ENCODE measurements around the gene GLS.
"Not testable (repeated sequence)": the region's sequence is repeated elsewhere in the genome, so short reads cannot be mapped to it uniquely, and the experiment has no call there.

Gene GLS

GRCh38 chr2:190855245-190855644 lies 25.4 kb upstream of the GLS start:
- H3K4me3 ChIP-seq (ENCODE audit: low read depth, low read length) = no peak overlapping the region
- no peak for TF ChIP-seq CTCF (IDR thresholded peaks at IDR 0.05; ENCODE audit: low read depth, low read length, missing control alignments)
- no peak for DNase-seq (ENCODE audit: low read depth)
- in situ Hi-C loops (cut with HindIII; ENCODE audit: low sequenced_read_pairs) = no loop called here

GRCh38 chr2:190856985-190857384 lies 23.6 kb upstream of the GLS start:
- no peak for DNase-seq (ENCODE audit: low read depth)
- no peak for TF ChIP-seq CTCF (IDR thresholded peaks at IDR 0.05; ENCODE audit: low read depth, low read length, missing control alignments)
- H3K4me3 ChIP-seq (ENCODE audit: low read depth, low read length) = no peak overlapping the region
- in situ Hi-C loops (cut with HindIII; ENCODE audit: low sequenced_read_pairs) = no loop called here

- TF ChIP-seq CTCF (IDR thresholded peaks at IDR 0.05; ENCODE audit: low read depth, low read length, missing control alignments) = no peak
- no peak overlapping the region for H3K4me3 ChIP-seq (ENCODE audit: low read depth, low read length)
- in situ Hi-C loops (cut with HindIII; ENCODE audit: low sequenced_read_pairs) = no loop called here
- peak; percentile 57 for DNase-seq (ENCODE audit: low read depth)
Observed at GRCh38 chr2:190858817-190859216, 21.8 kb upstream of the GLS start.

GRCh38 chr2:190859347-190860297 lies 21.0 kb upstream of the GLS start:
- DNase-seq (ENCODE audit: low read depth) = no peak
- in situ Hi-C loops (cut with HindIII; ENCODE audit: low sequenced_read_pairs) = no loop called here
- no peak for TF ChIP-seq CTCF (IDR thresholded peaks at IDR 0.05; ENCODE audit: low read depth, low read length, missing control alignments)
- H3K4me3 ChIP-seq (ENCODE audit: low read depth, low read length) = no peak overlapping the region

GRCh38 chr2:190860985-190861680 lies 19.5 kb upstream of the GLS start:
- no peak for TF ChIP-seq CTCF (IDR thresholded peaks at IDR 0.05; ENCODE audit: low read depth, low read length, missing control alignments)
- peak; percentile 91 for DNase-seq (ENCODE audit: low read depth)
- no peak overlapping the region for H3K4me3 ChIP-seq (ENCODE audit: low read depth, low read length)
- in situ Hi-C loops (cut with HindIII; ENCODE audit: low sequenced_read_pairs) = no loop called here

- H3K4me3 ChIP-seq (ENCODE audit: low read depth, low read length); in situ Hi-C loops (cut with HindIII; ENCODE audit: low sequenced_read_pairs); DNase-seq (ENCODE audit: low read depth): not testable (repeated sequence)
Observed at GRCh38 chr2:190862128-190862527, 18.5 kb upstream of the GLS start.

- H3K4me3 ChIP-seq (ENCODE audit: low read depth, low read length) = no peak overlapping the region
- TF ChIP-seq CTCF (IDR thresholded peaks at IDR 0.05; ENCODE audit: low read depth, low read length, missing control alignments) = no peak
- DNase-seq (ENCODE audit: low read depth) = no peak
- in situ Hi-C loops (cut with HindIII; ENCODE audit: low sequenced_read_pairs) = no loop called here
Observed at GRCh38 chr2:190862571-190862991, 18.0 kb upstream of the GLS start.
